AG04450 (cell line): Measurements from ENCODE around the gene DGKA. TPM values are rescaled to one million over a fixed set of nuclear protein-coding genes. Genes with fewer than 3 reads are reported as not detected.
A peak's percentile ranks its signal among the peaks of the same experiment; 100 is the strongest.
"Not testable (repeated sequence)": the region's sequence is repeated elsewhere in the genome, so short reads cannot be mapped to it uniquely, and the experiment has no call there.

Source experiments
- CTCF ChIA-PET: fragments of 300-600, 350-600 bp; formaldehyde crosslinking; extraction: SDS; loops from one replicate; lab custom pipeline; 2022; ENCODE audit warnings: antibody characterized with exemption, inconsistent platforms; lab: Charles Lee
- POLR2A ChIA-PET: fragments of 350-600 bp; formaldehyde crosslinking; extraction: SDS; loops from one replicate; lab custom pipeline; 2021; ENCODE audit warnings: antibody characterized with exemption, inconsistent platforms; lab: Yijun Ruan, JAX
- DNase-seq: peaks from one replicate; pipeline ENCODE4 v3.0.0-alpha.2; 2011; ENCODE audit warnings: low read depth, low spot score
- H3K27ac ChIP-seq: one replicate; pipeline ENCODE4 v1.5.1; 2012; ENCODE audit warnings: low read depth, low read length, control low read depth
- H3K27me3 ChIP-seq: one replicate; pipeline ENCODE4 v1.6.0; 2012; ENCODE audit warnings: low read length; ENCODE audit not compliant: control insufficient read depth, insufficient read depth
- H3K4me3 ChIP-seq: 2 replicates; pipeline ENCODE4 v1.5.1; 2011; ENCODE audit warnings: mild to moderate bottlenecking, low read depth, low read length, control low read depth
- H3K9me3 ChIP-seq: 2 replicates; pipeline ENCODE4 v1.5.1; 2012; ENCODE audit warnings: low read length; ENCODE audit not compliant: control insufficient read depth, insufficient read depth
- CTCF ChIP-seq: IDR thresholded peaks from 2 replicates; pipeline ENCODE4 v1.5.1; 2011; ENCODE audit warnings: low read depth, low read length, control low read depth, inconsistent platforms
- polyA plus RNA-seq: library from polyadenylated mRNA; depleted of rRNA; stranded (reverse); fragments of >200 nt; gene quantifications from 2 replicates; pipeline ENCODE4 v1.2.3, GENCODE V29; 2011

Gene DGKA
- polyA plus RNA-seq, 1 experiment = 53.6 TPM

DNA sequence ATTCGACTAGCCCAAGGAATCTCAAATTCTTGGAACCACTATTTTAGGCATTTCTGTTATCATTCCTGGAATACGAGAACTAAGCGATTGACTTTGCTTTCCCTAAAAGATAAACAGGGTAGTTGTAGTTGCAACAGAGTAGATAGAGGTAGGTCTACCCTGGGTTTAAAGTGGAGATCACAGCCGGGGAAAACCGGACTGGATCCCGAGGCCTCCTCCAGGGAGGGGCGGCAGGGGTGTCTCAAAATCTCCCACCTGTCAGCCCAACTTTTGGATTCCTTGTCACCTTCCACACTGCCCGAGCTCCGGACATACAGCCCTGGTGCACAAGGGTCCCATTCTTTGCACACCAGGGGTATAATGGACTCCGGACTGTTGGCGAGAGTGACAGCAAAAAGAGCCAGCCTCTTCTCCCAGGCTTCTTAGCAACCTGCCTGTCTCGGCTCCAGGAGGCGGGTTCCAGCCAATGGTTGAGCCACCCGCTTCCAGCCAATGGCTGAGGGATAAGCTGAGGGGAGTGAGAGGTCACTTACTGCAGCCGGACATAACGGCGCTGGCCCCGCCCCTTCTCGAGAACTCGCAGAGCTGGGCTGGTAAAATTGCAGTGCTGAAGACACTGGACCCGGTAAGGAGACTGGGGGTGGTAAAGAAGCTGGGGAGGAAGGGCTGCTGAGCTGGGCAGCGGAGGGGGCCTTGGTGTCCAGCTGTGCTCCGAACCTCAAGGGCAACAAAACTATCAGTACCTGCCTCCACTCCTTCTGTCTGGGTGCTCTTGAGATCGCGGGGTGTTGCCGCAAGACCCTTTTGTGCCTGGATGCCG lies 66.0 kb downstream of the DGKA start, which contains the start of gene SUOX:
SUOX (plus strand) TSS at position 562 of the 820 bp plus-strand sequence. CDS start 4,946 bp downstream, outside the sequence.
- DNase-seq = peak; percentile 94
- POLR2A ChIA-PET = interaction anchor here (0.6 to 1.1 kb wide), 7 partner anchors 9 to 121 kb away, joined by 3 to 11 read pairs (median 4); partner anchors contain the start of genes IKZF4, RAB5B and ZC3H10
- Histone ChIP-seq H3K4me3 (peak within 1 kb of the TSS; percentile 97), H3K27me3 (no peaks in the 10 kb centered on the region), H3K9me3 (no peaks in the 10 kb centered on the region), H3K27ac (peak within 1 kb of the TSS; percentile 52)
- CTCF ChIA-PET = interaction anchor here (0.6 to 5.4 kb wide), 41 partner anchors 11 to 259 kb away, joined by 3 to 104 read pairs (median 6); partner anchors contain the start of genes IKZF4, RAB5B and SARNP
- TF ChIP-seq CTCF = no peak

DNA sequence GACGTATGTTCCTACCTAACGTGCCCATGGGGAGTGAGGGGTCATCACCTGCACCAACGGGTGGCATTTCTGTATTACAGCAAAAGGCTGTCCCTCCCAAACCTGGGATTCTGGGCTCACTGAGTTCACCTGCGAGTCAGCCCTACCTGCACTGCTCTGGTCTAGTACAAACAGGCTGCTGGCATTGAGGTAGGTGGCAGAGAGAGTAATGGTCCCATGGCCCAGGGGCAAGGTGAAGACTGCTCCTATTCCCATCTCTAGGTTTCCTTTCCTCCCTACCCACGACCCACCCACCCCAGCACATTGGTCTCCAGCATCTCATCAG lies 66.5 kb downstream of the DGKA start:
- ChIA-PET POLR2A (interaction anchor here (0.6 to 1.1 kb wide), 8 partner anchors 8 to 121 kb away, joined by 3 to 11 read pairs (median 4); partner anchors contain the start of genes IKZF4, RAB5B and ZC3H10), CTCF (interaction anchor here (0.6 to 5.4 kb wide), 16 partner anchors 10 to 259 kb away, joined by 3 to 104 read pairs (median 9); partner anchors contain the start of genes IKZF4 and RAB5B)
- no peak overlapping the region for H3K27ac ChIP-seq
- no peak for TF ChIP-seq CTCF
- no peaks in the 10 kb centered on the region for H3K27me3 ChIP-seq
- DNase-seq = no peak
- H3K4me3 ChIP-seq = peak overlapping the region; percentile 97
- H3K9me3 ChIP-seq = no peaks in the 10 kb centered on the region

- H3K27me3 ChIP-seq, H3K27ac ChIP-seq, H3K4me3 ChIP-seq, H3K9me3 ChIP-seq, DNase-seq, CTCF ChIA-PET, POLR2A ChIA-PET: not testable (repeated sequence)
These were observed 68.6 kb downstream of the DGKA start for GRCh38 chr12:55999522-55999921.

DNA sequence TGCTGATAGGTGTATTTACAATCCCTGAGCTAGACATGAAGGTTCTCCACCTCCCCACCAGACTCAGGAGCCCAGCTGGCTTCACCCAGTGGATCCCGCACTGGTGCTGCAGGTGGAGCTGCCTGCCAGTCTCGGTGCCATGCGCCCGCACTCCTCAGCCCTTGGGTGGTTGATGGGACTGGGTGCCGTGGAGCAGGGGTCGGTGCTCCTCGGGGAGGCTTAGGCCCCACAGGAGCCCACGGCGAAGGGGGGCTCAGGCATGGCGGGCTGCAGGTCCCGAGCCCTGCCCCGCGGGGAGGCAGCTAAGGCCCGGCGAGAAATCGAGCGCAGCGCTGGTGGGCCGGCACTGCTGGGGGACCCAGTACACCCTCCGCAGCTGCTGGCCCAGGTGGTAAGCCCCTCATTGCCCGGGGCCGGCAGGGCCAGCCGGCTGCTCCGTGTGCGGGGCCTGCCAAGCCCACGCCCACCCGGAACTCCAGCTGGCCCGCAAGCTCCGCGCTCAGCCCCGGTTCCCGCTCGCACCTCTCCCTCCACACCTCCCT lies 69.1 kb downstream of the DGKA start:
- POLR2A ChIA-PET, H3K27me3 ChIP-seq, H3K9me3 ChIP-seq, H3K27ac ChIP-seq, CTCF ChIA-PET, H3K4me3 ChIP-seq, DNase-seq: not testable (repeated sequence)

DNA sequence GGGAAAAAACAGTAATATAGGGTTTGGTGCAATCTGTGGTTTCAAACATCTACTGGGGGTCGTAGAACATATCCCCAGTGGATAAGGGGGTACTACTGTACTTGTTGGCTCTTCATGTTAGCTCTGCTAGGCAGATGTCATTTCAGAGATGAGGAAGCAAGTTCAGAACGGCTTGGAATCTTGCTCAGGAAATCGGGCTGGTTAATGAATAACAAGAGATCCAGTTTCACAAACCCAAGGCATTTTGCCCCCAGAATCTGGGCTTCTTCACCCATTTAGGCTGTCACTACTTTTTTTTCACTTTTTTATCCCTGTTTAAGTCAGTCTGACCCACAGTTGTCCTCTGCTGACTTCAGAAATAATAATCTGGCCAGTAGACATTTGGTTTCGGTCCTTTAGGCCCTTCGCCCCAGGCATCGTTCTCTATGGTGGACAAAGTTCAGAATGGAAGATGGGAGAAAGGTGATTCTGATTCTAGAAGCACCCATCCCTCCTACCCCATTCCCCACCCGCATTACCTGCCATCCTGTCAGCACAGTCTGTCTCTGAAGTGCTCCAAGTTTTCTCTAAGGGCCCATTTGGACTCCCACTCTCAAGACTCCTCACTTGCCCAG lies 70.6 kb downstream of the DGKA start:
- ChIA-PET CTCF (interaction anchor here (0.6 kb wide), 1 partner anchor 62 kb away, joined by 3 read pairs; no protein-coding TSS in a partner anchor), POLR2A (no interaction called here)
- H3K4me3 ChIP-seq = no peak overlapping the region
- no peaks in the 10 kb centered on the region for H3K9me3 ChIP-seq
- H3K27me3 ChIP-seq = no peaks in the 10 kb centered on the region
- DNase-seq = no peak
- no peak for TF ChIP-seq CTCF
- H3K27ac ChIP-seq = no peak overlapping the region

DNA sequence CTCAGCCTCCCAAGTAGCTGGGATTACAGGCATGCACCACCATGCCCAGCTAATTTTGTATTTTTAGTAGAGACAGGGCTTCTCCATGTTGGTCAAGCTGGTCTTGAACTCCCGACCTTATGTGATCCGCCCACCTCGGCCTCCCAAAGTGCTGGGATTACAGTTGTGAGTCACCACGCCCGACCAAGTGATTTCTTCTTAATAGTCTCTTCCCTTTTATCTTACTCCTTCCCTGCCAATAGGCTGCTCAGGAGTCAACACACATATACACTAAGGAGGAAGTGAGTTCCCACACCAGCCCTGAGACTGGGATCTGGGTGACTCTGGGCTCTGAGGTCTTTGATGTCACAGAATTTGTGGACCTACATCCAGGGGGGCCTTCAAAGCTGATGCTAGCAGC lies 72.4 kb downstream of the DGKA start:
- H3K27me3 ChIP-seq, CTCF ChIA-PET, H3K27ac ChIP-seq, H3K9me3 ChIP-seq, POLR2A ChIA-PET, DNase-seq, H3K4me3 ChIP-seq: not testable (repeated sequence)
